HepG2 (cell line): ENCODE data around the gene PCBD2.

ENCODE experiments used
- TF ChIP-seq, protein P1 (sequence below): sonication (generic); formaldehyde crosslinking; IDR thresholded peaks from 2 replicates; pipeline ENCODE4 v1.5.0; 2020; ENCODE audit warnings: missing genetic modification reagents
- TF ChIP-seq, protein P2 (sequence below): sonication (generic); formaldehyde crosslinking; IDR thresholded peaks from 2 replicates; pipeline ENCODE4 v1.5.0; 2020; ENCODE audit warnings: mild to moderate bottlenecking, missing genetic modification reagents, moderate library complexity

- TF ChIP-seq, protein P1, sequence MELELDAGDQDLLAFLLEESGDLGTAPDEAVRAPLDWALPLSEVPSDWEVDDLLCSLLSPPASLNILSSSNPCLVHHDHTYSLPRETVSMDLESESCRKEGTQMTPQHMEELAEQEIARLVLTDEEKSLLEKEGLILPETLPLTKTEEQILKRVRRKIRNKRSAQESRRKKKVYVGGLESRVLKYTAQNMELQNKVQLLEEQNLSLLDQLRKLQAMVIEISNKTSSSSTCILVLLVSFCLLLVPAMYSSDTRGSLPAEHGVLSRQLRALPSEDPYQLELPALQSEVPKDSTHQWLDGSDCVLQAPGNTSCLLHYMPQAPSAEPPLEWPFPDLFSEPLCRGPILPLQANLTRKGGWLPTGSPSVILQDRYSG (CRISPR knock-in tag), result no peak
- TF ChIP-seq, protein P2, sequence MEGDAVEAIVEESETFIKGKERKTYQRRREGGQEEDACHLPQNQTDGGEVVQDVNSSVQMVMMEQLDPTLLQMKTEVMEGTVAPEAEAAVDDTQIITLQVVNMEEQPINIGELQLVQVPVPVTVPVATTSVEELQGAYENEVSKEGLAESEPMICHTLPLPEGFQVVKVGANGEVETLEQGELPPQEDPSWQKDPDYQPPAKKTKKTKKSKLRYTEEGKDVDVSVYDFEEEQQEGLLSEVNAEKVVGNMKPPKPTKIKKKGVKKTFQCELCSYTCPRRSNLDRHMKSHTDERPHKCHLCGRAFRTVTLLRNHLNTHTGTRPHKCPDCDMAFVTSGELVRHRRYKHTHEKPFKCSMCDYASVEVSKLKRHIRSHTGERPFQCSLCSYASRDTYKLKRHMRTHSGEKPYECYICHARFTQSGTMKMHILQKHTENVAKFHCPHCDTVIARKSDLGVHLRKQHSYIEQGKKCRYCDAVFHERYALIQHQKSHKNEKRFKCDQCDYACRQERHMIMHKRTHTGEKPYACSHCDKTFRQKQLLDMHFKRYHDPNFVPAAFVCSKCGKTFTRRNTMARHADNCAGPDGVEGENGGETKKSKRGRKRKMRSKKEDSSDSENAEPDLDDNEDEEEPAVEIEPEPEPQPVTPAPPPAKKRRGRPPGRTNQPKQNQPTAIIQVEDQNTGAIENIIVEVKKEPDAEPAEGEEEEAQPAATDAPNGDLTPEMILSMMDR (CRISPR knock-in tag), result no peak
These were observed 16.1 kb downstream of the PCBD2 start for GRCh38 chr5:134920848-134921575.
